ENCODE results near the gene RAB6C. TPM values are rescaled to one million over a fixed set of nuclear protein-coding genes. Genes with fewer than 3 reads are reported as not detected.
"Not testable (repeated sequence)": the region's sequence is repeated elsewhere in the genome, so short reads cannot be mapped to it uniquely, and the experiment has no call there.

RAB6C gene
- not detected for total RNA-seq
- long read RNA-seq, result 0 reads

DNA sequence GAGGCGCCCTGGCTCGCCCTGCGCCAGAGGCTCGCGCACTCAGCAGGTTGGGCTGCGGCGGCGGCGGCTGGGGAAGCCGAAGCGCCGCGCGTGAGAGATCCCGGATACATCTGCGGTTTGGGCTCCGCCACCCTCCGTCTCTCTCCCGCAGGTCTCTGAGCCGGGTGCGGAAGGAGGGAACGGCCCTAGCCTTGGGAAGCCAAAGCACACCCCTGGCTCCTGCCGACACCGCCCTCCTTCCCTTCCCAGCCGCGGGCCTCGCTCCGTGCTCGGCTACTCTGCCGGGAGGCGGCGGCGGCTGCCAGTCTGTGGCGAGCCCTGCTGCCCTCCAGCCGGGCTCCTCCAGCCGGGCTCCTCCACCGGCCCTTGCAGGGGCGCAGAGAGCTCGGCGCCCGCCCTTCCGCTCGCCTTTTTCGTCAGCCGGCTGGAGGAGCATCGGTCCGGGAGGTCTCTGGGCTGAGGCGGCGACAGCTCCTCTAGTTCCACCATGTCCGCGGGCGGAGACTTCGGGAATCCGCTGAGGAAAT, at the start of gene RAB6C:
TSS of gene RAB6C (plus strand) at position 38 of the 527 bp plus-strand sequence. CDS start at position 488, 450 bp downstream.
- intact Hi-C loops (cut with DNase I); DNase-seq (ENCODE audit: low spot score): not testable (repeated sequence)

DNA sequence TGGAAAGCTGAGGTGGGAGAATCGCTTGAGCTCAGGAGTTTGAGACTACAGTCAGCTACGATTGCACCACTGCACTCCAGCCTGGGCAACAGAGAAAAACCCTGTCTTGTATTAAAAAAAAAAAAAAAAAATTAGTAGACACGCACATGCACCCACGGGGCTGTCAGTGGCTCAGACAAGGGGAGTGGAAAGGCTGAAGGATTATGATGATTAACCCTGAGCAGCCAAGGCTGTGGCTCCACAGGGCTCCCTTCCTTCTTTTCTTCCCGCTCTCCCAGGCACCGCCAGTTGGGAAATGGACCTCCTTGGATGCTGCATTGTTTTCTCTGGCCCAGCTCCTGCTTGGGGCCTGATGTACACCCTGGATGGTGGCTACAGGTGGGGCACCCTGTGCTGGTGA, 49.0 kb upstream of the RAB6C start:
- DNase-seq (ENCODE audit: low spot score), result no peak
- intact Hi-C loops (cut with DNase I), result no loop called here

DNA sequence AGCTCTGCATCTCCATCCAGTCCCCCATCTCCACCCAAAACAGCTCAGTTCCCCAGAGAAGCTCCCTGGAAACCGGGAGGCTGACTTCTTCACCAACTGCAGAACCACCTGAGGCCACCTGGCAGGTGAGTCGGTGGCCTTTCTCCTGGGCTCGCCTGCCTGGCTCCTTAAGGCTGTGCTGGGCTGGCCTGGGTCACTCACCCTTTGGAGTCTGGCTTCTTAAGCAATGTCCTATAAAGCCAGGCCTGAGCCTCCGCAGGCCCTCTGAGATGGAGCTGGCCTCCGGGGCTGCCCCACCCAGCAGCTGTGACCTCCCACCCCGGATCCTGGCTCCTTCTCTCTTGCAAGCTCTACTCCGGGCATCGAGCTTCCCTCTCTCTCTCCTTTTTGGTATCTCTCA, 46.1 kb upstream of the RAB6C start:
- intact Hi-C loops (cut with DNase I); DNase-seq (ENCODE audit: low spot score): not testable (repeated sequence)

DNA sequence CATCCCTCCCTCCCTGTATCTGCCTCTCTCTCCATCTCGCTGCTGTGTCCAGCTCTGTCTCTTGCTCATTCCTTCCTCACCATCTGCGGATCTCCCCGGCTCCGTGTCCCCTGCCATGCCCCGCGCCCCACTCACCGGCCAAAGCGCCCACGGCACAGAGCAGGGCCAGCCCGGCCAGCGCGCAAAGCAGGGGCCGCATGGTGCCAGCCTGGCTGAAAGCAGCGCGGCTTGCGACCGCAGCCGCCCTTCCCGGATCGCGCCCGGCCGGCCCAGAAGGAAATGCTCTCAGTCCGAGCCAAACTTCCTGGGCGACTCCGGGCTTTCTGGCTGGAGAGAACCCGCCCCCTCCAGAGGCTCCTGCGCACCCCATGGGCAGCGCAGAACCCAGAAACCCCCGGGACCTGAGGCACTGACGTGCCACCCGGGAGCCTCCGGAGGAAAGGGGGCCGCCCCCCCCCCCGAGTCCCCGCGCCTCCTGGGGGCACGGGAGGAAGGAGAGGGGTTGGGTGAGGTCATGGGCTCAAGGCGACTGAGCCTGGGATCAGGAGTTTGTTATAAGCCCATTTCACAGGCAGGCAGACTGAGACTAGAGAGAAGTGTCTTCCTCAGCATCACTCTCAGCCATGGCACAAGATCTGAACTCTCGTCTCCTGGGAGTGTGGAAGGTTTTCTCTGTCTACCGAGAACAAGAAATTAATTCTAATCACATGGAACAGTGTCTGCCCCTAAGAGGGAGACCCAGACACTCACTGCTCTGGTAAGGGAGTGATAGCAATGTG, 45.2 kb upstream of the RAB6C start:
- intact Hi-C loops (cut with DNase I), result no loop called here
- no peak for DNase-seq (ENCODE audit: low spot score)

DNA sequence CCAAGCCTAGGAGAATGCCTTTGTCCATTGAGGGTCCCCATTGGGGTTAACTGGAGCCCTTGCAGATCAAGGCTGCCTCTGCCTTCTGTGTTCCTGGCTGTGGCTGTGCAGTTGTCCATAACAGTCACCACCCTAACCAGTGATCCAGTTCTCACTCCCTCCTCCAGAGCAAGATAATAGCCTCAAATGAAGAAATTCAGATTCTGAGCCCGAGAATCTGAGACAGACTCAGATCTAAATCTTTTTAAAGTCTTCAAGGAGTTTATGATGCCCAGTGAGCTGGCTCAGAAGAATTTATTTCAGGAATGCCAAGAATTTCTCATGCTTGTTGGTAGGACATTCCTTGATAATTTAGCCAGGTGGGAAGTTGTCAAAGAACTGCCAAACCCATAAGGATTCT, 44.3 kb upstream of the RAB6C start:
- intact Hi-C loops (cut with DNase I), result no loop called here
- DNase-seq (ENCODE audit: low spot score), result no peak

DNA sequence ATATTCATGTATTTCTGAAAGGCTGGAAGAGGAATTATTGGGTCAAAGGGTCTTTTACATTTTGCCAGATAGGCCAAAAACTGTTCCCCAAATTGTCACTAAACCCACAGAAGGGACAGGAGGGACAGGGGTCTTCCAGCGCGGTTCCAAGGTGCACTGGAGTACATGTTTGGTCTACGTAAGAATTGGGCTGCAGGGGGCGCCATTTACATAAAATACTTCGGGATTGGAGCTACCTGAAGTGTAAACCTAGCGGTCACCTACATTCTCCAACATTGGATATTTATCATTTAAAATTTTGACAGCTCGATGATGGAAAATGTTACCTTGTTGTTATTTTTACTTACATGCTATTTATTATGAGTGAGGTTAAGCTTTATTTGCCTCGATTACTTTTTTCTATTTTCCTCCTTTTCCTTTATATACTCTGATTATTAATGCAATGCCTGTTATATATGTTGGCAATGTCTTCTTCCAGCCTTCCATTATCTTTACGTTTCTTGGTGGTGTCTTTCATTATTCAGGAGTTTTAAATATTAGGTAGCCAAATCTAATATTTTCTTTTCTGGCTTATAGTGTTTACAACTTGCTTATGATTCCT, 43.0 kb upstream of the RAB6C start:
- intact Hi-C loops (cut with DNase I), result loop anchor here (1.0 kb wide), 1 partner anchor 396 kb away; no protein-coding TSS in a partner anchor

DNA sequence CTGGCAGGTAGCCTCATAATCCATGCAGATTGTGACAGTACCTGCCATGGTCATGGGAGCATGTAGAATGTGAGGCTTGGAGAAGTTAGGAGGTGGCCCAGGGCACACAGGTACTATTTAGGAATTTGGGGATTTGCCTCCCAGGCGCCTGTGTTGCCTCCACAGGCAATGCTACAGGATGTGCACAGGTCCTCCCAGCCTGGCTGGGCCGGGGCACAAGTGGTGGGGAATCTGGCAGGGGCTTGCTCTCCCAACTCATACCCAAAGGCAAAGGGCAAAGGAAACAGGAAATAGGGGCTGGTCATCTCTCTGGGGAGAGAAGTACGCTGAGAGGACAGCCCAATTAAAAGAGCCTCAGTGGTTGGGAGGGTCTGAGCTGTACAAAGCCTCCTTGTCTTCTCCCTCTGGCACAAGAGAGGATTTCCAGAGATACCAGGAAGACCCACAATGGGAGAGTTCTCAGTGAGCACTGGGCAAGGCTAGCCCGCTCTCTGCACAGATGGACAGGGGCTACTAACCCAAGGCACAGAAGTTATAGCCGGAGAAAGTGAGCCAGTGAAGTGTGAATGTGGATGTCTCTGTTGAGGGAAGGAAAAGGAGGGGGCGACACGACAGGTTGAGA, 40.5 kb upstream of the RAB6C start:
- intact Hi-C loops (cut with DNase I); DNase-seq (ENCODE audit: low spot score): not testable (repeated sequence)

More for the DNA sequence above, 43.0 kb upstream of the RAB6C start:
- no peak for DNase-seq (ENCODE audit: low spot score)

DNA sequence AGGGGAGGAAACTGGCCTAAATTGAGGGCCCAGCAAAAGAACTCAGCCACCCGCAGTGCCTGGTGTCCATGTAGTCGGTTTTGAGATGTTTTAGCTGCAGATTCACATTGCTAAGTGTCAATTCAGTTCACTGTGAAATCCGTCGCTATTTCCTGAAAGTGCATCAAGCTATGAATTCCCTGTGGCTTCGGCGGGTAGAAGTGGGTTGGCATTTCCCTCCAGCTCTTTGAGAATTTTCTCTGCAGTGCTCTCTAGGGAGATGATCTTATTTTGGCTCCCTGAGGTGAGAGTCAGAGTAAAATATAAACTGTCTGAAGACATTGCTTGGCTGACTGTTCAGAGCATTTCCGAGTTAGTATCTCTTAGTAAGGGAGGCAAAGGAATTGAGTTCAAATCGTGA, 36.0 kb upstream of the RAB6C start:
- DNase-seq (ENCODE audit: low spot score); intact Hi-C loops (cut with DNase I): not testable (repeated sequence)

DNA sequence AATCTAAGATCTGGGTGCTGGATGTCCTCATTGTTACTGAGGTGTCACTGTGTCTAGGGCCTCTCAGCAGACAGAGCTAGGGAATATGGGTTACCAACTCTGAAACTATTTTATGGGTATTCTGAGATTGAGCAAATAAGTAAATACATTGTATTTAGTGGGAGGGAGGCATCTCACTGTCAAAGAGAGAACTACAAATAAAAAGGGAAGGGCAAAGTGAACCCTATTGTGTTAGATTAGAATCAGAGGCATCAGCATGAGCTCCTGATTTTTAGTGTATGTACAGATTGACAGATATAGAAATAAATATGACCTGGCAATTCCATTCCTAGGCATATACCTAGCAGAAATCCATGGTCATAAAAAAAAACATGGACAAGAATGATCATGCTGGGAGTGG, 33.9 kb upstream of the RAB6C start:
- intact Hi-C loops (cut with DNase I), result no loop called here
- no peak for DNase-seq (ENCODE audit: low spot score)

DNA sequence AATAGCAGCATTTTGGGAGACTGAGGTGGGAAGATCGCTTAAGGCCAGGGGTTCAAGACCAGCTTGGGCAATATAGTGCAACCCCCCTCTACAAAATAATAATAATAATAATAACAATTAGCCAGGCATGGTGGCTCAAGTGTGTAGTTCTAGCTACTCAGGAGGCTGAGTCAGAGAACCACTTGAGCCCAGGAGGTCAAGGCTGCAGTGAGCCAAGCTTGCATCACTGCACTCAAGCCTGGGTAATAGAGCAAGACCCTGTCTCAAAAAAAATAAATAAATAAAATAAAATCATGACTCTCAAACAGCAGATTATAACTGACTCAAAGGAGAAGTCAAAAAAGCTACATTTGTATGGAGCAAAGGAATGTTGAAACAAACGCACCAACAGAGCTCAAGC, 31.8 kb upstream of the RAB6C start:
- DNase-seq (ENCODE audit: low spot score); intact Hi-C loops (cut with DNase I): not testable (repeated sequence)

DNA sequence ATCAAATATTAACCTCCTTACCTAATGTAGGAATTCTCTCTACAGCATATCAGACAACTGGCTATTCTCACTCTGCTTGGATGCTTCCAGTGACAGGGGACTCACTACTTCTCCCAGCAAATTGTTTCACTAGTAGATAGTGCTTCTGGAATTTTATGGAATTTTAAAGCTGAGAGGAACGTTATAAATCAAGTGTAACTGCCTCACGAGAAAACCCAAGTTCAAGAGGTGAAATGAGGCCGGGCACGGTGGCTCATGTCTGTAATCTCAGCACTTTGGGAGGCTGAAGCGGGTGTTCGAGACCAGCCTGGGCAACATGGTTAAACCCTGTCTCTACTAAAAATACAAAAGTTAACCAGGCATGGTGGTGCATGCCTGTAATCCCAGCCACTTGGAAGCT, 23.3 kb upstream of the RAB6C start:
- DNase-seq (ENCODE audit: low spot score); intact Hi-C loops (cut with DNase I): not testable (repeated sequence)

DNA sequence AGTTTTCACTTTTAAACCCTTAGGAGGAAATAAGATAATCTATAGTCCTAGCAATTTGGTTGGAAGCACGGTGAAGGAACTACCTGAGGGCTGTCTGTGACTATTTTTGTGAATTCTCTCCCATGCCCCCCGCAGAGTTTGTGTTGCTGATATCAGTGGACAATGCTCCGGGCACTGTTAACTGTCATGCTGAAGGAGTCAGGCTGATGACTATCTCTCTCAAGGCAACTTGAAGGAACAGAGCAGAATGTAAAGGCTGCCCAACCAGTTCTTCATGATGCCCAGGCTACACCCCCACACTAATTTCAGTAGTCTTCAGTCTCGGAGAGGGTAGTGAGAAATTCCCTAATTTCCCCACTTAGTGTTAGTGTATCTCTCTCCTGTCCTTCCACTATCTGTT, 21.6 kb upstream of the RAB6C start:
- DNase-seq (ENCODE audit: low spot score), result no peak
- intact Hi-C loops (cut with DNase I), result no loop called here

DNA sequence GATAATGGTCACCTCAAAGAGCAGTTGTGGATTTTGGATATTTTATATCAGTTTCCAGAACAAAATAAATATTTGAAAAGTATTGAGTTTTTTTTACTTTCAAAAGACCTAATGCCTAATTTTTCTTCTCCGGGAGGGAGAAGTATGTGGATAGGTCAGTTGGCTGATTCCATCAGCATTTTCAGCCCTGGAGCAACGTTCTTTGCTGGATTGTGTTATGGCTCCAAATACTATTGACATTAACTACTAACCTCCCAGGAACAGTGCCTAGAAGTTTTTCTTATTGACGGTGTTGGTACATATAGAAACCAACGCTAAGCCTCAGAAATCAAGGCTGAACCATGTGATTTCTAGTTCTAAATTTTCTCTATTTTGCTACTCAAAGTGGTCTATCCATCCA, 20.7 kb upstream of the RAB6C start:
- intact Hi-C loops (cut with DNase I); DNase-seq (ENCODE audit: low spot score): not testable (repeated sequence)

DNA sequence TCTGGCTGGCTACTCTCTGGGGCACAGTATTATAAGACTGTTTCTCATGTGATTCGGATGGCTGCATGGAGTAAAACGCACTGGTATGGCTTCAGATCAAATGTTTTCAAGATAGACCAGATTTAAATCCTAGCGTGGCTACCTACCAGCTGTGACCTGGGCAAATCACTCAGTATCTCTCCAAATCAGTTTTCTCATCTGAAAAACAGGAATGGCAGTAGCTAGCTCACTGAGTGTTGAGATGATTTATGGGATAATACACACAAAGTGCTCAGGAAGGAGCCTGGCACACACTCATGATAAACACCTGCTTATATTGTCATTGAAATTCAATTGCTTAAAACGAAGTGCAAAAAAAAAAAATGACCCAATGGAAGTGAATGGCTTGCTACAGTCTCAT, 10.9 kb upstream of the RAB6C start:
- DNase-seq (ENCODE audit: low spot score); intact Hi-C loops (cut with DNase I): not testable (repeated sequence)

DNA sequence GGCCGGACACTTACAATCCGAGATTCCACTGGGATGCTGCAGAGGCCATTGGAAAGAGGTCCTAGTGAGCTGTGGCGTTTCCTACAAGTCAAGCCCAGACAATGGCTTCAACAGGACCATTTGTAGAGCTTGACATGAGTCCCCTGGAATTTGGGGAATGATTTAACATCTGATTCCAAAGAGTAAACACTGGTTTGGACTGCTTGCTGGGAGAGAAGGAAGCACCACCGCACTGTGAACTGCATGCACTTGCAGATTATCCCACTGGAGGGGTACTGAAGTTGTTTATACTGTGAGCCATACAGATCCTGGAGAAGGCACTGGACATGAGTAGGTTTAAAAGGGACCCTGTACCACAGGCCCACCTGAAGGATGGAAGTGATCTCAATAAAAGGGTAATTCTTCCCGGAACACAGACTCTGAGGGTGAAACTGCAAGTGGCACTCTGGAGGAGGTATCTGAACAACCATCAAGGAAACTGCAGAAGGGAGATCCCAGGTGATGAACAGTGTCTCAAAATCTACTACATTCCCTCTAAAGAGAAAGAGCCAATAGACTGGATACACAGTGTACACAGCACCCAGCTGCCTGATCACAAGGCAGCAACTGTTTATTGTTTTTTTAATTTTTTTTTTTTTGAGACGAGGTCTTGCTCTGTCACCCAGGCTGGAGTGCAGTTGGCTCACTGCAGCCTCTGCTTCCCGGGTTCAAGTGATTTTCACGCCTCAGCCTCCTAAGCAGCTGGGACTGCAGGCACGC, 4.3 kb upstream of the RAB6C start:
- DNase-seq (ENCODE audit: low spot score), result no peak
- intact Hi-C loops (cut with DNase I), result no loop called here

DNA sequence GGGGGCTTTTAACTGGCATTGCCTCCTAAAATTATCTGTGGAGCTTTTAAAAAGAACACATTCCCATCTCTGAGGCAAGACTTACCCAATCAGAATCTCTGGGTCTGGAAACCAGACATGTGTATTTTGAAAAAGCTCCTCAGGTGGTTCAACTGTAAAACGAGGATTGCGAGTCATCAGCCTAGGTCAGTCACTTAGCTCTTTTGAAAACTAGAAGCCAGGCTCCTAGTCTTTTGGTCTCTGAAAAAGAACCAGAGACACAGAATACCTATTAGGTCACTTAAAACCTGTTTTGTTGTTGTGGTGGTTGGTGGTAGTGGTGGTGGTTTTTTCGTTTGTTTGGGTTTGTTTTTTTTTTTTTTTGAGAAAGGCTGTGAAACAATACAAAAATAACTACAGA, 2.5 kb upstream of the RAB6C start:
- intact Hi-C loops (cut with DNase I); DNase-seq (ENCODE audit: low spot score): not testable (repeated sequence)

DNA sequence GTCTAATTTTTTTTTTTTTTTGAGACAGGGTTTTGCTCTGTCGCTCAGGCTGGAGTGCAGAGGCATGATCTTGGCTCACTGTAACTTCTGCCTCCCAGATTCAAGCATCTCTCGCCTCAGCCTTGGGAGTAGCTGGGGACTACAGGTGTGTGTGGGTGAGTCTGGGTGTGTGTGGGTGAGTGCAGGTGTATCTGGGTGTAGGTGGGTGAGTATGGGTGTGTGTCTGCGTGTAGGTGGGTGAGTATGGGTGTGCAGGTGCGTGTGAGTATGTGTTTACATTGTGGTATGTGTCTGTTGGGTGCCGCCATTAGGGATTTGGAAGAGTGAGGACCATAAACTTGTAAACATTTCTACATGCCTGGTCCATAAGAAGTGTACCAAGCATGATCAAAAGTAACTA, 1.5 kb upstream of the RAB6C start:
- DNase-seq (ENCODE audit: low spot score), result no peak
- intact Hi-C loops (cut with DNase I), result no loop called here

DNA sequence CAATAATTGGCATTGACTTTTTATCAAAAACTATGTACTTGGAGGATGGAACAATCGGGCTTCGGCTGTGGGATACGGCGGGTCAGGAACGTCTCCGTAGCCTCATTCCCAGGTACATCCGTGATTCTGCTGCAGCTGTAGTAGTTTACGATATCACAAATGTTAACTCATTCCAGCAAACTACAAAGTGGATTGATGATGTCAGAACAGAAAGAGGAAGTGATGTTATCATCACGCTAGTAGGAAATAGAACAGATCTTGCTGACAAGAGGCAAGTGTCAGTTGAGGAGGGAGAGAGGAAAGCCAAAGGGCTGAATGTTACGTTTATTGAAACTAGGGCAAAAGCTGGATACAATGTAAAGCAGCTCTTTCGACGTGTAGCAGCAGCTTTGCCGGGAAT, 780 bp downstream of the RAB6C start:
- intact Hi-C loops (cut with DNase I); DNase-seq (ENCODE audit: low spot score): not testable (repeated sequence)

DNA sequence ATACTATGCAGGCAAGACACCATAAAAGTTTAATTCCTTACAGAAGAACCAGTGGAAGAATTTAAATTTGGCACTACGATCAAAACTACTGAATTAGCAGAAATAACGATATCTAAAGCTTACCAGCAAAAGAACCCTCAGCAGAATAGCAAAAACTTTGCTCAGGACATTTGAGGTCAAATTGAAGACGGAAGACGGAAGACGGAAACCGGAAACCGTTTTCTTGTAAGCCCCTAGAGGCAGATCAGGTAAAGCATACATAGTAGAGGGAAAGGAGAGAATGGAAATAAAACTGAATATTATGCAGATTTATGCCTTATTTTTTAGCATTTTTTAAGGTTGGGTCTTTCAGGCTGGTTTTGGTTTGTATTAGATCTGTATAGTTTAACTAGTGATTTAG, 2.2 kb downstream of the RAB6C start:
- intact Hi-C loops (cut with DNase I); DNase-seq (ENCODE audit: low spot score): not testable (repeated sequence)

DNA sequence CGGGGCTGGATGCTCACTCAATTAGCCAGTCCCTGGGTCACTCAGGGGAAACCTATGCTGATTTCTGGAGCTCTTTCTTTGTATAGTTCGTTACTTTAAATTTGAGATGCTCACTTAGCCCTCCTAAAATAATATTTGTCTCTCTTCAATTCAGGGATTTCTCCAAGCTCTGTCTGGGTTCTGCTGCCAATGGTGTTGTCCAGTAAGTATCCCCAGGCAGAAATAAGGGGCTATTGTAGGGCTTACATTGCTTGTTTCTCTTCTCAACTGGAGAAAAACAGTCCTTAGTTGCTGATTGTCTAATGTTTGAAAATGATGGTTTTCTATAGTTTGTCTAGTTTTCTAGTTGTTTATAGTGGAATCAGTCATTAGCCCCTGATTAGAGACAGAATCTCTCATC, 5.0 kb downstream of the RAB6C start:
- DNase-seq (ENCODE audit: low spot score), result no peak
- intact Hi-C loops (cut with DNase I), result no loop called here
